ENCODE results near the gene NDUFV2.

The NDUFV2 gene

DNA sequence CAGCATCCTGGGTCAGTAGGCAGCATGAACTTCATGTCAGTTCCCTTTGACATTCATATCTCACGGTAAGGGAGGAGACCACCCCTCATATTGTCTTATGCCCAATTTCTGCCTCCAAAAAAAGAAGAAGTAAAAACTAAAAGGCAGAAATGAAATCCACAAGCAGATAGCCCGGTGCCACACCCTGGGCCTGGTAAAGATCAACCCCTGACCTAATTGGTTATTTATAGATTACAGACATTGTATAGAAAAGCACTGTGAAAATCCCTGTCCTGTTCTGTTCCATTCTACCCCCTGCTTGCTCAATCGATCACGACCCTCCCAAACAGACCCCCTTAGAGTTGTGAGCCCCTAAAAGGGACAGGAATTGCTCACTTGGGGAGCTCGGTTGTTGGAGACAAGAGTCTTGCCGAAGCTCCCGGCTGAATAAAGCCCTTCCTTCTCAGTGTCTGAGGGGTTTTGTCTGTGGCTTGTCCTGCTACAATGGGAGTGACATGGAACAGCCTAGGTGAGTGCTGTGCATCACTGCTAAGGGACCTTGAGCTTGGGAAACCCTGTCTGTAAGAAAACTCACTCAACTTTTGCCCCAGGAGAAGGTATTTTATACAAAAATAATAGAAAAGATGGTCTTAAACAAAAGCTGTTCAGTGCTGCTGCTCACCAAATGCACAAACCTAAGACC, 11.1 kb downstream of the NDUFV2 start:
- in situ Hi-C loops (cut with MboI; ENCODE audit: low sequenced_read_pairs), result no loop called here

DNA sequence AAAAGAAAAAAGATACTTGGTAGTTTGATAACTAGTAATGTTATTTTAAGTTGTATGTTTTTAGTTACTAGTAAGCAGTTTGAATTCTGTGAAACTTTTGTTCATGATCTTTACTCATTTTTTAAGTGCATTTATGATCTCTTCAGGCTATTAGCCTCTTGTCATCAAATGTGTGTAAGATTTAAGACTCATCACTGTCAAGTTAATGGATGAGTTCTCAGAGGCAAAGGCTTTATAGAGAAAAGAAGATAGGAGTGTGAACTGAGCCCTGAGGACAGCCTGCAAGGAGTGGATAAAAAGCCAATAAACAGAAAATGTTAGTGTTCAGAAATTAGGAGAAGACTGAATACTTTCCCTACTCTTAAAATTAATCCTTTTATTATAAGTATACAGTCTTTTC, 13.5 kb downstream of the NDUFV2 start:
- in situ Hi-C loops (cut with MboI; ENCODE audit: low sequenced_read_pairs), result no loop called here

DNA sequence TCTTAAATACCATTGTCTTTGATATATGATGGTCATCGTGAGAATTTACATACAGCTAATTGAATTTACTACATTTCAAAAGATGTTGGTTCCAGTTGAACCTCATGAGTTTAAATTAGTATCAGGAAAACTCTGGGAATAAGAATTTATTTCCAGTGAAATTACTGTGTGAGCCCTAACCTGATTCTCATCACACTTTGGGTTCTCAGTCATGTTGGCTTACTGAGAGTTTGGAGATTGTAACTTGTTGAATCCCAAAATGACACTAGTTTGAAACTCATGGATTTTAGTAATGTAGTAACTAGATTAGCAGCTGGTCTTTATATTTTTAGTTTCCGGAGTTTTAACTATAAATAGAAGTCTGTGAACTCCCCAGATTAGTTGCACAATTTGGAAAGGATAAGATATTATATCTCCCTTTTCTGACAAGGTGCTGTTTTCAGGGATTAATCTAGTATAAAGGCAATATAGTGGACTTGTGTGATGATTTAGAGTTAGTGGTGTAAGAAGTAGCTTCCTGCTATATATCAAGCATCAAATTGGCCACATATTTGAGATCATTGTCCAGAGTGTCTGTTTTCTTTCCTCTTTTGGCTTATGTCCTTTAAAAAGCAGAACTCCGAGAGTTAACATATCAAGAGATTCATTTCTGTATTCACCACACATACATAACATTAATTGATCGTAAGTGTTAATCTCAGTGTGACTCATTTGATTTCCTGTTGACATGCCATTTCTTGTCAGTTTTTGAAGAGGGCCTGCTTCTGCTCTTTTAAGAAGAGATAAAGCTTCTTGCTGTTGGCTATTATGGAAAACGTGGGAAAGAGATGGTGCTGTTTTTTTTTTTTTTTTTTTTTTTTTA, 15.7 kb downstream of the NDUFV2 start:
- in situ Hi-C loops (cut with MboI; ENCODE audit: low sequenced_read_pairs), result no loop called here

DNA sequence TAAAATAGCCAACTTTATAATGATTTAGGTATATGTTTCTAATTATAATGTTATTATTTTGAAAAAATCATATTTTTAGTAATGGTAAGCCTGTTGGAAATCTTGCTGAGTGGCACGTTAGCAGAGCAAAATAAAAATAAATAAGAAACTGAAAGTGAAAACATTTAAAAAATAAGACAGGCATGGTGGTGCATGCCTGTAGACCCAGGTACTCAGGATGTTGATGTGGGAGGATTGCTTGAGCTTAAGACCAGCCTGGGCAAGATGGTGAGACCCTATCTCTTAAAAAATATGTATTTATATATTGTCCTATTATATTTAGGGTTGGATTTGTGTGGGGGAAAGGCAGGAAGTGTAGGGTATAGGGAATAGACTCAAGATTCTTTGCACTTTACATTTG, 18.3 kb downstream of the NDUFV2 start:
- in situ Hi-C loops (cut with MboI; ENCODE audit: low sequenced_read_pairs), result no loop called here

DNA sequence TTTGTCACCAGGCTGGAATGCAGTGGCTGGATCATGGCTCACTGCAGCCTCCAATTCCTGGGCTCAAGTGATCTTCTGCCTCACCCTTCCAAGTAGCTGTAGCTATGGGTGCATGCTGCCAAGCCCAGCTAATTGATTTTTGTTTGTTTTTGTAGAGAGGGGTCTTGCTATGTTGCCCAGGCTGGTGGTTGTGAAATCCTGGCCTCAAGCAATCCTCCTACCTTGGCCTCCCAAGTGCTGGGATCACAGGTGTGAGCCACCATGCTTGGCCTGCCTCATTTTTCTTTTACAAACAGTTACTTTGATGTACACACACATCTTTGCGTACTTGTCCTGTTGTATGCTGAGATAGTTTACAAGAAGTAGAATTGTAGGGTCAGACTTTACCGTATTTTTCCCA, 21.0 kb downstream of the NDUFV2 start:
- in situ Hi-C loops (cut with MboI; ENCODE audit: low sequenced_read_pairs), result no loop called here

DNA sequence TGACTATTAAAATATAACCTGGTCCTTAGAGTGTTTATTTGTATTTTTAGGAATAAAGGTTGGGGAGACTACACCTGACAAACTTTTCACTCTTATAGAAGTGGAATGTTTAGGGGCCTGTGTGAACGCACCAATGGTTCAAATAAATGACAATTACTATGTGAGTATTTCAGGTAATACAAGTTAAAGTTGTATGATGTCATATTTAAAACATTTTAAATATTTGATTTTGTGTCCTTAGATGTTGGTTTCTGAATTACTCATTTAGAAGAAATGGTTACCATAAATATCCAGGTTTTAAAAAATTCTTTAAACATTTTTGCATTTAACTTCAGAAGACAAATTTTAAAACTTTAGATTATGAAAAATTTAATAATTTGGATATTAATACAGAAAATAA, 22.3 kb downstream of the NDUFV2 start:
- in situ Hi-C loops (cut with MboI; ENCODE audit: low sequenced_read_pairs), result no loop called here

DNA sequence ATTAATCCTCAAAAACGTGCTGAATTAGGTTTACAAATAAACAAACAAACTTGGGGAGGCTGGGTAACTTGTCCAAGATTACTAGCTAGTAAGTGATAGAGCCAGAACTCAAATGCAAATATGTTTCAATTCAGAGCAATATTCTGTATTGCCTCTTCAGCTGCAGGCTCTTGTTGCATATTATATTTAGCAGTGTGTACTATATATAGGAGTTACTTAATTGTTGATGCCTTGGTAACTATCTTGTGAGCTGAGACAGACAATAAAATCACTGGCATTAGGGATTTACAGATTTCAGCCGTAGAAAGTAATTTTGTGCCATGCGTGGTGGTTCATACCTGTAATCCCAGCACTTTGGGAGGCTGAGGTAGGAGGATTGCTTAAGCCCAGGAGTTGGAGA, 23.8 kb downstream of the NDUFV2 start:
- in situ Hi-C loops (cut with MboI; ENCODE audit: low sequenced_read_pairs), result no loop called here

DNA sequence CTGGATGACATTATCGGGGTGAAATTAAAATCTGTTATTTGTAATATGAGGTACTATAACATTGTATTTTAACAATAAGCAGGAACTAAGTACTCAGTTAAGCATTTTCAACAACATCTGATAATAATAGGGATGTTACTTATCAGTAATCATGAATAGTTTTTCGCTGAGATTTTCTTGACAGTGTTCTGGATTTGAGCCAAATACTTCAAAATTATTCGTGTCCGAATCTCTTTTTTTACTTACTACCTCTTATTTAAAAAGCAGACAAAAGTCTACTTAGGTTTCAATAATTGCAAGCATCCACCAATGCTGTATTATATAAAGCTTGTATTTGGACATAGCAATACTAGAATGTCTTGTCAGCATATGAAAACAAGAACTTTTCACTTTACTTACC, 27.7 kb downstream of the NDUFV2 start:
- in situ Hi-C loops (cut with MboI; ENCODE audit: low sequenced_read_pairs), result no loop called here

DNA sequence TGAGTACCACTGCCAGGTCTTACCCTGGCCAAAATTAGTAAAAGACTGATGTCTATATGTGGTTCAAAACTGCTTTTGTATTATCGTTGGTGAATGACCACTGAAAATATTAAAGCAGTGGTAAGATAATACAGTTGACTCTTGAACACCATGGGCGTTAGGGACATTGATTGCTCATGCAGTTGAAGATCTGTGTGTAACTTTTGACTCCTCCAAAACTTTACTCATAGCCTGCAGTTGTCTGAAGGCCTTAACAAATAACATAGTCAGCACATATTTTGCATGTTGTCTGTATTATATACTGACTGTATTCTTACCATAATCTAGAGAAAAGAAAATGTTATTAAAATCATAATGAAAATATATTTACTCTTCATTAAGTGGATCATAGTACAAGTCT, 28.3 kb downstream of the NDUFV2 start:
- in situ Hi-C loops (cut with MboI; ENCODE audit: low sequenced_read_pairs), result no loop called here

DNA sequence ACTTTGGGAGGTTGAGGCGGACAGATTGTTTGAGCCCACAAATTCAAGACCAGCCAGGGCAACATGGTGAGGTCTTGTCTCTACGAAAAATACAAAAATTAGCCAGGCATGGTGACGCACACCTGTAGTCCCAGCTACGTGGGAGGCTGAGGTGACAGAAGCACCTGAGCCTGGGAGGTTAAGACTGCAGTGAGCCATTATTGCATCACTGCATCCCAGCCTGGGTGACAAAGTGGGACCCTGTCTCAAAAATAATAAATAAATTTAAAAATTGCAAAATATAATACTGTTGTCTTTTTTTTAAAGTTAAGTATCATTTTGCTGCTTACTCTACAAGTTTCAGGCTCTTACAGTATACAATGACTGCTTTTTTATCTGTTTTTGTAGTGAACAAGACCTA, 30.1 kb downstream of the NDUFV2 start:
- in situ Hi-C loops (cut with MboI; ENCODE audit: low sequenced_read_pairs), result no loop called here

DNA sequence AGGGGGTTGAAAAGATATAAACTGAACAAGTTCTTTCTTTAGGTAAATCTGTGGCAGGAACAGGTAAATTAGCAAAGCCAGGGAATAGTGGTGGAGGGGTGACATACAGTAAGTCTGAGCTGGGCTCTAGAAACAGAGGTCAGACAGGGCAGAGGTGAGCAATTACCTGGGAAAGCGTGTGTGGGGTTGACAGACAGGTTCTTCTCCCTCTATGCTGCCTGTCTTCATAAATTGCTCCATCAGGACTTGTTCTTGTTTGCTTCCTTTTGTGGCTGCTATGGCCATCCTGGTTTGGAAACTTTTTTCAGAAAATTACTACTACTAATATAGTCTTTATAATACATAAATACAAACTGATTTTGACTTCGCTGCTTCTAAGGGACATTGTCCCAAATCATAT, 30.7 kb downstream of the NDUFV2 start:
- in situ Hi-C loops (cut with MboI; ENCODE audit: low sequenced_read_pairs), result no loop called here

DNA sequence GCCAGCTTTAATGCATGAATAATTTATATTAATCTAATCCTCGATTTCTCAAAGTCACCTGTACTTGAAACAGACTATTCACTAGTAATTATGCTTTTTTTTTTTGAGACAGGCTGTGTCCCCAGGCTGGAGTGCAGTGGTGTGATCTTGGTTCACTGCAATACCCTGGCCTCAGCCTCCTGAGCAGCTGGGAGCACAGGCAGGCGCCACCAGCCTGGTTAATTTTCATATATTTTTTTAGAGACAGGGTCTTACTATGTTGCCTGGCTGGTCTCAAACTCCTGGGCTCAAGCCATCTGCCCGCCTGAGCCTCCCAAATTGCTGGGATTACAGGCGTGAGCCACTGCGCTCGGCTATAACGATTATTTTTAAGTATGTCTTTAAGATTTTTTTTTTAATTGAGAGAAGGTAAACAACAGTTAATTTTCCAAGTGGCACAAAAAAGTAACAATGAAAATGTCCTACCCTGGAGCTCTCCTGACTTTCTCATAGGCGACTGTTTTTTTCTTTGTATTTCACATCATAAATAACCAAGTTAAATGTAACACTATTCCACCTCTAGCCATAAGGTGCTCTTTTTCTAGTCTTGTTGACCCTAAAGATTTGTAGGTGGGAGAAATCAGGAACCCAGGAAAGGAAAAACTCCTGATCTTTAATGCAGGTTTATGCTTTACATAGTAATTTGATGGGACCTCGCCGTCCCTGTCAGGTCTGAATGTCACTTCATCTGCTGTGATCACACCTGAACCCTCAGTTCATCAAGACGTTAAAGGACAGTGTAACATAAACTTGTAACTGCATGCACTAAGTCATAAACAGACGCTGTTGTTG, 32.8 kb downstream of the NDUFV2 start:
- in situ Hi-C loops (cut with MboI; ENCODE audit: low sequenced_read_pairs), result no loop called here

DNA sequence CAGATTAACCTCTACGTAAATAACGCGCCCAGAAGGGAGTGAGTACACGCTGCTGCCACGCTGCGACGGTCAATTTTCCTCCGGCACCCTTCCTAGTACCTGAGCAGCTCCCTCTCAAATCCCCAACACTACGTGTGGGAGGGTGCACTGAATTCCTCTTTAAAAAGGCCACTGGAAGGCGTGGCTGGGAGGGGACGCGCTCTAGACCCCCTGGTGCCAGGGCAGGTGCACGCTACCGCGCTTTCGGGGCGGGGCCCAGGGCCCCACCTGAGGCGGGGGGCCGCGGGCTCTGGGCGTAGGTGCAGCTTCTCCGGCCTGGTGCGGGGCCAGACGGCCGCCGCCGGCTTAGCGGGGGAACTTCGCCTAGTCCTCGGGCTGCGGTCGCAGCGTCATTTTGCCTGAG, 33.4 kb downstream of the NDUFV2 start:
- in situ Hi-C loops (cut with MboI; ENCODE audit: low sequenced_read_pairs), result no loop called here

DNA sequence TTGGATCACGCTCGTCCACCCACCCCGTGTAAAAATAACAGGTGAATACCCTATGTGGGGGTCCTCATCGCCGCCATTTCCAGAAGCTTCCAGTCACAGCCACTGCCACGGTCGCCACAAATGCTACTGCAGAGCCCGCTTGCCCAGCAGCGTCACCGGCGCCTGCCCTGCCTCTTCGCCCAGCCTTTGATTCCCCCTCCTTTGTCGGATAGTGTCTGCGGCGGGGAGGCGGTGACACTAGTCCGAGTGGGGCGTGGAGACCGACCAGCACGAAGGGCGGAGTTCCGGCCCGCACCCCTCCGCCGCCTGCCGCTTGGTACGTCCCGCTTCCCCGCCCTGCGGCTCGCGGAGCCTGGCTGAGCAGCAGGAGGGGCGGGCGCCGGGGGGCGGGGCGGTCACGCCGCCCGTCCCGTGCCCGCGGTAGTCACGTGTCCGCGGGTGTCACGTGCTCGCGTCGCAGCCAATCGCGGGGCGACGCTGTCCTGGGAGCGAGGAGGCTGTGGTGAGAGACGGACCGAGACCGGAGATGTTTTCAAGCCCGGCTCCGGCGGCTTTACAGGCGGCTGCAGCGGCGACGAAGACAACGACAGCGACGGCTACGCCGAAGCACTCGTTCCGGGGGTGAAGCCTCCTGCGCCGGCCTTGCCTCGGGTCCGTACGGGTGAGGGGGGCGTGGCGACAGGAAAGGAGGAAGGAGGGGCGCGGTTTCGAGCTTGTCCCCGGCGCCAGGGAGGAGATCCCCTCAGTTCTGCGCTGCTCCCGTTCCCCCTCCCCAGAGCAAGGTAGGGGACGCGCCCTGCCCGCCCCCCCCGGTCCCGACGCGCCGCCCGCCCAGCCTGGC, 34.0 kb downstream of the NDUFV2 start, which contains the start of gene ANKRD12:
Gene ANKRD12, plus strand, starts transcription at position 467 of the 841 bp plus-strand sequence. CDS start 45,652 bp downstream, outside the sequence.
- in situ Hi-C loops (cut with MboI; ENCODE audit: low sequenced_read_pairs), result no loop called here

DNA sequence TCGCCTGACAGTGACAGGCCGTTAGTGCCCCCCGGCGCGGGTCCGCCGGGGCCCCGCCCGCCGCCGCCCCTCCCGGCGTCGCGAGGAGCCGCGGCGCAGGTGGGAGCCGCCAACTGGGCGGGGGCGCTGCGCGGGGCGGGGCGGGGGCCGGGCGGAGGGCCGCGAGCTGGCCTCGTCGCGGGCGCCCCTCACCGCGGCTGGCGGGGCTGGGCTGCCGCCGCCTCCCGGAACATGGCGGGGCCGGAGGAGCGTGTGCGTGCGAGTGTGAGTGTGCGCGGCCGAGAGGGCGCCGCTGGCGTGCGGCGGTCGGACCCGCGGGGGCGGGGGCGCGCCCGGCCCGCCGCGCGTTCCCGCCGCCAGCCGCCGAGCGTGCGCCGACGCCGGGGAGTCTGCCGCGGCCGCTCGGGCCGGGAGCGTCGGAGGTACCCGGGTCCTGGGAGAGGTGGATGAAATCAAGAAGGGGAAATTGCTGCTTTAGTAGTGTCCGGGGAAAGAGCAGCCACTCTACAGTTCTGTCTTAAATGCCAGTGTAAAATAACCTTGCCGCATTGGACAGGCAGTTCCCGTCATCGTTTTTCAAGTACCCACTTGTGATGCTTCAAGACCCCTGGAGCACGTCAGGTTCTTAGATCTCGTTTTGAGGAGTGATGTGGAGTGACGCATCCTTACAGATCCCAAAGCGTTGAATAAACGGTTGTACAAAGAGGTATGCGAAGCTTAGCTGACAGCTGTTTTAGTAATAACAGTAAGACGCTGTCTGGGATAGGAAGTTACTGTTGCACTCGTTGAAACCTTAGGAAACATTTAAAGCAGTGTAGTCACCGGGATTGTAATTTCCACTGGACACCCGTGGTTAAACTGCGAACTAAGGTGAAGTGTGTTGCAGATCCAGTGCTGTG, 34.9 kb downstream of the NDUFV2 start:
- in situ Hi-C loops (cut with MboI; ENCODE audit: low sequenced_read_pairs), result no loop called here

DNA sequence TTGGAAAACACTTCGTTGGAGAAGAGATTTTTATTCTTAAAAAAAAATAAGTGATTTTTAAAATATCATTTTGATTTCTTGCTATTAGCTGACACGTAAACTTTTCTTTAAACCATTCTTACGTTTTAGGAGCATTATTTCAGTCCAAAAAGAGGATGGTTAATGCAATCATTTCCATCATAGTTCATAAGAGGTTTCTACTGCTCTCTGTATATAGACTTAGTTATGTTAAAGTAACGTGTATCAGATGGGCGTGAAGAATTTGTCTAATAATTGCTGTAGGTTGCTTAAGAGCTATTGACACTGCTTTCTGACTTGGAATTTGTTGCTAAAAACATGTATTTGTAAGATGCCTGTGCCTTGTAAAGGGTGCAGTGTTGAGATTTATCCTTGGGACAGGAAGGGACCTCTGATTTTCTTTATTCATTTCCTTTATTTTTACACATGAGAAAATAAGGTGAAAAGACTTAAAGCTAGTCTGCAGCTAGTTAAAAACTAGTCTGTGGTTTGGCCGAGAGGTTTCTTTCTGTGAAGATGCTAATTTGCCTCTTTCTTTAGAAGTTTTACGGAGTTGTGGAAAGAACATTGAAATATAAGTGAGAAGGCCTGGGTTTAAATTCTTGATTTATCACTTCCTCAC, 37.0 kb downstream of the NDUFV2 start:
- in situ Hi-C loops (cut with MboI; ENCODE audit: low sequenced_read_pairs), result loop anchor here (10.0 kb wide), 1 partner anchor 65 kb away; no protein-coding TSS in a partner anchor

DNA sequence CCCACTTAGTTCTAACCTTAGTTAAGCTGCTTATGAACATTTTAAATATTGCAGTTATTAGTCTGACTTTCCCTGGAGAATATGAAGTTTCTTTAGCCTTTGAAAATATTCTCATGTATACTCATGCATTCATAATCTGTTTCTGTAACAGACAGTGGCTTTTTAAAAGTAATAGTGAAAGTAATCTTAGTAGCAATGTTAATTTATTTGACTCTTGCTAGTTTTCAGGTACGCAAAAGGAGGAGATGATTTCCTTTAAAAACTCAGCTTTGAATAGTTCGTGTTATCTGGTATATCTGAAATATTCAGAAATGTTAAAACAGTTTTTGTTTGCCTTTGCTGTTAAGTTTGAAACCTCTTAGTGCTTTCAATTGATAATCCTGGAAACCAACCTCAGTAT, 37.9 kb downstream of the NDUFV2 start:
- in situ Hi-C loops (cut with MboI; ENCODE audit: low sequenced_read_pairs), result loop anchor here (10.0 kb wide), 1 partner anchor 66 kb away; no protein-coding TSS in a partner anchor

DNA sequence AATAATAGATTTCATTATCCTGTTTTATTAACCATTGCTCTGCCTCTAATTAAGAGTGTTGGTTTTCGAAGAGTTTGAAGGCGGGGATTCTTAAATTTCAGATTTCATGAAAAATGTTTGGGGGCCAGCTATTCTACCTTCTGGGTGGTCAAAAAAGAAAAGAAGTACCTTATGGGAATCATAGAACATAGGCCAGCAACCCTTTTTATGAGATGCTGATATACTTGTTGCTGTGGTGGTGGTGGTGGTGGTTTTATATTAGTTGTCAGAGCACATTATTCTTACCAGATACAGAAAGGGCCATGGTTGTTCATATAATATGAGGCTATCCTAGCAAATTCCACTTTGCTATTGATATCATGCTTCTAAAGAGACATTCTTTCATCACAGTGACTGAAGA, 38.5 kb downstream of the NDUFV2 start:
- in situ Hi-C loops (cut with MboI; ENCODE audit: low sequenced_read_pairs), result loop anchor here (10.0 kb wide), 1 partner anchor 66 kb away; no protein-coding TSS in a partner anchor

DNA sequence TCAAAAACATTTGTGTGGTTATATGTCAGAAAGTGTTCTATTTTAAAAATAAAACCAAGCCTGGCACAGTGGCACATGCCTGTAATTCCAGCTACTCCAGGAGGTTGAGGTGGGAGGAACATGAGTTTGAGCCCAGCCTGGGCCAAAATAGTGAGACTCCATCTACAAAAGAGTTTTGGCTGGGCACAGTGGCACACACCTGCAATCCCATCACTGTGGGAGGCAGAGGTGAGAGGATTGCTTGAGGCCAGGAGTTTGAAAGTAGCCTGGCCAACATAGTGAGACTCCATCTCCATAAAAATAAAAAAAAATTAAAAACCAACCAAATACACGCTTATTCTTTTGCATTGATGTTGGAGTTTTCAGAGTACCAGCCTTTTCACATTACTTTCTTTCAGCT, 43.7 kb downstream of the NDUFV2 start:
- in situ Hi-C loops (cut with MboI; ENCODE audit: low sequenced_read_pairs), result loop anchor here (10.0 kb wide), 1 partner anchor 71 kb away; no protein-coding TSS in a partner anchor
